Measurements from ENCODE around the gene DAPK1.

DAPK1 gene

GRCh38 chr9:87564791-87565241 is 67.1 kb downstream of the DAPK1 start:
- no peak overlapping the region for H3K4me2 ChIP-seq
- no peak overlapping the region for H3K4me3 ChIP-seq (IDR thresholded peaks at IDR 0.05; ENCODE audit: insufficient read depth, low read depth, low read length)
- no peak overlapping the region for H3K27ac ChIP-seq
- no peaks in the 10 kb centered on the region; the same call in 1 of the 2 replicates for H3K36me3 ChIP-seq (ENCODE audit: insufficient read depth)
- no peaks in the 10 kb centered on the region for H3K79me2 ChIP-seq (ENCODE audit: insufficient read depth, low read depth)
- H3K4me1 ChIP-seq (ENCODE audit: low read depth, poor library complexity, severe bottlenecking), result no peaks in the 10 kb centered on the region
- no peaks in the 10 kb centered on the region for H4K20me1 ChIP-seq (ENCODE audit: insufficient read depth)
- H2AFZ ChIP-seq (ENCODE audit: low read depth), result no peak overlapping the region
- H3K9ac ChIP-seq, result no peak overlapping the region
- H3K27me3 ChIP-seq (ENCODE audit: insufficient read depth, low read depth), result peaks cover 2% of the 10 kb centered on the region; the same call in 1 of the 2 replicates
- TF ChIP-seq, protein P1, sequence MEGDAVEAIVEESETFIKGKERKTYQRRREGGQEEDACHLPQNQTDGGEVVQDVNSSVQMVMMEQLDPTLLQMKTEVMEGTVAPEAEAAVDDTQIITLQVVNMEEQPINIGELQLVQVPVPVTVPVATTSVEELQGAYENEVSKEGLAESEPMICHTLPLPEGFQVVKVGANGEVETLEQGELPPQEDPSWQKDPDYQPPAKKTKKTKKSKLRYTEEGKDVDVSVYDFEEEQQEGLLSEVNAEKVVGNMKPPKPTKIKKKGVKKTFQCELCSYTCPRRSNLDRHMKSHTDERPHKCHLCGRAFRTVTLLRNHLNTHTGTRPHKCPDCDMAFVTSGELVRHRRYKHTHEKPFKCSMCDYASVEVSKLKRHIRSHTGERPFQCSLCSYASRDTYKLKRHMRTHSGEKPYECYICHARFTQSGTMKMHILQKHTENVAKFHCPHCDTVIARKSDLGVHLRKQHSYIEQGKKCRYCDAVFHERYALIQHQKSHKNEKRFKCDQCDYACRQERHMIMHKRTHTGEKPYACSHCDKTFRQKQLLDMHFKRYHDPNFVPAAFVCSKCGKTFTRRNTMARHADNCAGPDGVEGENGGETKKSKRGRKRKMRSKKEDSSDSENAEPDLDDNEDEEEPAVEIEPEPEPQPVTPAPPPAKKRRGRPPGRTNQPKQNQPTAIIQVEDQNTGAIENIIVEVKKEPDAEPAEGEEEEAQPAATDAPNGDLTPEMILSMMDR (conservative IDR thresholded peaks at IDR 0.05; ENCODE audit: low read depth, low read length), result no peak

- TF ChIP-seq, protein P1 (conservative IDR thresholded peaks at IDR 0.05; ENCODE audit: low read depth, low read length), result no peak
- no peaks in the 10 kb centered on the region for H4K20me1 ChIP-seq (ENCODE audit: insufficient read depth)
- H3K27me3 ChIP-seq (ENCODE audit: insufficient read depth, low read depth), result peaks cover 2% of the 10 kb centered on the region; the same call in 1 of the 2 replicates
- no peaks in the 10 kb centered on the region for H3K36me3 ChIP-seq (ENCODE audit: insufficient read depth)
- no peak overlapping the region for H3K9ac ChIP-seq
- no peaks in the 10 kb centered on the region for H3K4me1 ChIP-seq (ENCODE audit: low read depth, poor library complexity, severe bottlenecking)
- no peak overlapping the region for H3K4me2 ChIP-seq
- H3K79me2 ChIP-seq (ENCODE audit: insufficient read depth, low read depth), result no peaks in the 10 kb centered on the region
- no peak overlapping the region for H3K4me3 ChIP-seq (IDR thresholded peaks at IDR 0.05; ENCODE audit: insufficient read depth, low read depth, low read length)
- H3K27ac ChIP-seq, result no peak overlapping the region
- no peak overlapping the region for H2AFZ ChIP-seq (ENCODE audit: low read depth)
Measured at GRCh38 chr9:87567001-87567400, 69.3 kb downstream of the DAPK1 start.

DNA sequence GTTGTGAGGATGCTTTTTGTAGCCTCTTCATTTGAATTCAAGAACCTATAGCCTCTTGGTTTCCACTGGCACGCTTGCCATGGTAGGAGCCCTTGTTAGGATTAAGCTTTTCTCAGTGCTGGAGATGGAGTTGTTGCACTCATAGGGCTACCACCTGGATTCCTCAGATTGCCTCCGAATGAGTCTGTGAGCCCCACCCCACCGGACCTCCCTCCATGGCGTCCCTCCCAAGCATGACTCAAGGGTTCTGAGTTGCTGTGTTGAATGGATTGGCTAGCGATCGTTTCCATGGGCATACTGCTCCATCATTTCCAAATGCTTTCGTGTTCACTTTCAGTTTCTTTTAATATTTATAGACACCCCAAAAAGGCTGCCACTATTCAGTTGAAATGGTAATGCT is 69.9 kb downstream of the DAPK1 start:
- Histone ChIP-seq H3K4me2 (no peak overlapping the region), H3K36me3 (ENCODE audit: insufficient read depth) (no peaks in the 10 kb centered on the region), H3K4me1 (ENCODE audit: low read depth, poor library complexity, severe bottlenecking) (no peaks in the 10 kb centered on the region), H3K9ac (no peak overlapping the region), H3K79me2 (ENCODE audit: insufficient read depth, low read depth) (no peaks in the 10 kb centered on the region), H4K20me1 (ENCODE audit: insufficient read depth) (no peaks in the 10 kb centered on the region), H2AFZ (ENCODE audit: low read depth) (no peak overlapping the region), H3K27ac (no peak overlapping the region), H3K27me3 (ENCODE audit: insufficient read depth, low read depth) (peaks cover 2% of the 10 kb centered on the region; the same call in 1 of the 2 replicates), H3K4me3 (IDR thresholded peaks at IDR 0.05; ENCODE audit: insufficient read depth, low read depth, low read length) (no peak overlapping the region)
- TF ChIP-seq, protein P1 (conservative IDR thresholded peaks at IDR 0.05; ENCODE audit: low read depth, low read length), result no peak

- peaks cover 2% of the 10 kb centered on the region; the same call in 1 of the 2 replicates for H3K27me3 ChIP-seq (ENCODE audit: insufficient read depth, low read depth)
- H3K79me2 ChIP-seq (ENCODE audit: insufficient read depth, low read depth), result no peaks in the 10 kb centered on the region
- H3K9ac ChIP-seq, result no peak overlapping the region
- H3K4me2 ChIP-seq, result no peak overlapping the region
- H4K20me1 ChIP-seq (ENCODE audit: insufficient read depth), result no peaks in the 10 kb centered on the region
- no peak overlapping the region for H3K27ac ChIP-seq
- TF ChIP-seq, protein P1 (conservative IDR thresholded peaks at IDR 0.05; ENCODE audit: low read depth, low read length), result no peak
- no peak overlapping the region for H3K4me3 ChIP-seq (IDR thresholded peaks at IDR 0.05; ENCODE audit: insufficient read depth, low read depth, low read length)
- H3K4me1 ChIP-seq (ENCODE audit: low read depth, poor library complexity, severe bottlenecking), result no peaks in the 10 kb centered on the region
- no peak overlapping the region for H2AFZ ChIP-seq (ENCODE audit: low read depth)
- H3K36me3 ChIP-seq (ENCODE audit: insufficient read depth), result no peaks in the 10 kb centered on the region
Measured at GRCh38 chr9:87567983-87568382, 70.3 kb downstream of the DAPK1 start.
